Uterus (tissue), 2 donors: Measurements from ENCODE around the gene ELMO1.

Experiments
- CTCF ChIP-seq, 4 experiments: fragments of 200-600 bp in 2 of 4; fragments of 450-650 bp in 2 of 4; sonication (generic) in 2 of 4; IDR thresholded peaks; one replicate each; pipeline ENCODE4 v1.5.1; 2016 to 2019; ENCODE audit warnings: antibody characterized with exemption in 4 of 4, mild to moderate bottlenecking in 2 of 4, moderate library complexity in 1 of 4
- POLR2A ChIP-seq, 2 donors: fragments of 450-650 bp; IDR thresholded peaks; one replicate each; pipeline ENCODE4 v1.6.1; 2016; ENCODE audit warnings: antibody characterized with exemption in 2 of 2, mild to moderate bottlenecking in 1 of 2, moderate library complexity in 1 of 2

GRCh38 chr7:37225285-37225969 lies 223.2 kb downstream of the ELMO1 start:
- TF ChIP-seq CTCF (IDR thresholded peaks at IDR 0.05) (no peak), POLR2A (IDR thresholded peaks at IDR 0.05) (no peak)
